ENCODE data around the gene MED15. TPM values are rescaled to one million over a fixed set of nuclear protein-coding genes. Genes with fewer than 3 reads are reported as not detected.
"Not testable (repeated sequence)": the region's sequence is repeated elsewhere in the genome, so short reads cannot be mapped to it uniquely, and the experiment has no call there.

MED15 gene
- total RNA-seq, 1 donor from 2014 or later, result 135 TPM

- DNase-seq (ENCODE audit: low spot score in 2 of 2, unreplicated experiment in 2 of 2), result no peak
- Mint-ChIP-seq H3K36me3 (no peaks in the 10 kb centered on the region), H3K4me3 (no peak overlapping the region), H3K27ac (no peak overlapping the region), H3K27me3 (ENCODE audit: low read depth) (no peaks in the 10 kb centered on the region), H3K9me3 (no peaks in the 10 kb centered on the region), H3K4me1 (no peaks in the 10 kb centered on the region)
- TF ChIP-seq CTCF (IDR thresholded peaks at IDR 0.05; ENCODE audit: unreplicated experiment), result no peak
These were observed 108.4 kb downstream of the MED15 start for GRCh38 chr22:20615533-20616450.

GRCh38 chr22:20616451-20617043, 109.1 kb downstream of the MED15 start:
- Mint-ChIP-seq H3K4me3 (no peak overlapping the region), H3K9me3 (no peaks in the 10 kb centered on the region), H3K4me1 (no peaks in the 10 kb centered on the region), H3K36me3 (no peaks in the 10 kb centered on the region), H3K27ac (no peak overlapping the region), H3K27me3 (ENCODE audit: low read depth) (no peaks in the 10 kb centered on the region)
- DNase-seq (ENCODE audit: low spot score in 2 of 2, unreplicated experiment in 2 of 2), result no peak
- no peak for TF ChIP-seq CTCF (IDR thresholded peaks at IDR 0.05; ENCODE audit: unreplicated experiment)

- Mint-ChIP-seq H3K4me3 (no peak overlapping the region), H3K4me1 (no peaks in the 10 kb centered on the region), H3K36me3 (no peaks in the 10 kb centered on the region), H3K27ac (no peak overlapping the region), H3K27me3 (ENCODE audit: low read depth) (no peaks in the 10 kb centered on the region), H3K9me3 (no peaks in the 10 kb centered on the region)
- no peak for TF ChIP-seq CTCF (IDR thresholded peaks at IDR 0.05; ENCODE audit: unreplicated experiment)
- no peak for DNase-seq (ENCODE audit: low spot score in 2 of 2, unreplicated experiment in 2 of 2)
These were observed 111.1 kb downstream of the MED15 start for GRCh38 chr22:20618488-20618887.

GRCh38 chr22:20619045-20619892, 111.9 kb downstream of the MED15 start:
- H3K9me3 Mint-ChIP-seq, result no peaks in the 10 kb centered on the region
- H3K27me3 Mint-ChIP-seq (ENCODE audit: low read depth), result peaks cover 2% of the 10 kb centered on the region
- H3K36me3 Mint-ChIP-seq, result no peaks in the 10 kb centered on the region
- H3K4me3 Mint-ChIP-seq, result no peak overlapping the region
- DNase-seq (ENCODE audit: low spot score in 2 of 2, unreplicated experiment in 2 of 2), result no peak
- no peaks in the 10 kb centered on the region for H3K4me1 Mint-ChIP-seq
- H3K27ac Mint-ChIP-seq, result no peak overlapping the region
- no peak for TF ChIP-seq CTCF (IDR thresholded peaks at IDR 0.05; ENCODE audit: unreplicated experiment)

GRCh38 chr22:20619893-20620194, 112.4 kb downstream of the MED15 start:
- H3K36me3 Mint-ChIP-seq; H3K4me1 Mint-ChIP-seq; H3K4me3 Mint-ChIP-seq; H3K27ac Mint-ChIP-seq; H3K27me3 Mint-ChIP-seq (ENCODE audit: low read depth); H3K9me3 Mint-ChIP-seq; DNase-seq (ENCODE audit: low spot score in 2 of 2, unreplicated experiment in 2 of 2): not testable (repeated sequence)

GRCh38 chr22:20621162-20621561, 113.8 kb downstream of the MED15 start:
- Mint-ChIP-seq H3K4me1 (no peaks in the 10 kb centered on the region), H3K9me3 (no peaks in the 10 kb centered on the region), H3K36me3 (no peaks in the 10 kb centered on the region), H3K27ac (no peak overlapping the region), H3K4me3 (no peak overlapping the region), H3K27me3 (ENCODE audit: low read depth) (peaks cover 5% of the 10 kb centered on the region)
- TF ChIP-seq CTCF (IDR thresholded peaks at IDR 0.05; ENCODE audit: unreplicated experiment), result no peak
- no peak for DNase-seq (ENCODE audit: low spot score in 2 of 2, unreplicated experiment in 2 of 2)
